GM18951 (cell line): ENCODE measurements around the gene CRACR2A.

Experiments used
- POLR2A ChIP-seq: IDR thresholded peaks from 4 replicates; pipeline ENCODE4 v1.6.1; 2011; ENCODE audit warnings: mild to moderate bottlenecking; ENCODE audit not compliant: insufficient read length, insufficient read depth; ENCODE audit errors: extremely low read depth
- in situ Hi-C: fragments of 300-500 bp; cut with MboI; formaldehyde crosslinking; loops from one replicate; pipeline ENCODE4 v1.12.0; 2022; ENCODE audit warnings: low sequenced_read_pairs, mixed read lengths, inconsistent platforms; ENCODE audit not compliant: unreplicated experiment

The CRACR2A gene

GRCh38 chr12:3746758-3747157, 6.2 kb downstream of the CRACR2A start:
- no peak for TF ChIP-seq POLR2A
- in situ Hi-C loops = no loop called here

- in situ Hi-C loops = no loop called here
- no peak for TF ChIP-seq POLR2A
Measured at GRCh38 chr12:3745152-3745551, 7.8 kb downstream of the CRACR2A start.

DNA sequence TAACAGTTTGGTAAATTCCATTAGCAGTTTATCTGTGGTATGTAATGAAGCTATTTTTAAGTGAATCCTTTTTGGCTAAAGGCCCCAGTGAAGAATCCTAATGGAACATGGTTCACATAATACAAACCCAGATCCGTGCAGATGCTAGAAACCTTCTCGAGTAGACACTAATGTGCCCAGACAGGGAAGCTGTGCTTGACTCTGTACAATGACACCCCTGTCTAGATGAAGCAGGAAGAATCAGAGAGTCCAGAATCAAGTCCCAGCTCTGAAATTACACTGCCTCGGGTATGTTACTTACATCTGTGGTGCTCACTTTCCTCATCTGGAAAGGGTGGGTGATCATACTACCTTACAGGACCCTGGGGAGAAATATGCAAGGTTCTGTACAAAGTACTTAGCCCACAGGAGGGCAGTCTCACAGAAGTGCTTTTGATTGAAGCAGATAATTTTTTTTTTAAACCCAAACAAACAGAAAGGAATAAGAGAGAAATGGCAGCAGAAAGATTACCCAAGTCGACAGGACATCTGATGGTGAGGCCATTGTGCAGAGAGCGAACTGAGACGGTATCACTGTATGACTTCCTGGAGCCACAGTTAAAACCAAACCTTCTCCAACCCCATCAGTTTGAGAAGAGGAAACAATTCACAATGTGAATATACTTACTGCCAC, 8.5 kb downstream of the CRACR2A start:
- TF ChIP-seq POLR2A = no peak
- in situ Hi-C loops = no loop called here

GRCh38 chr12:3743803-3744202, 9.1 kb downstream of the CRACR2A start:
- in situ Hi-C loops = no loop called here
- no peak for TF ChIP-seq POLR2A

DNA sequence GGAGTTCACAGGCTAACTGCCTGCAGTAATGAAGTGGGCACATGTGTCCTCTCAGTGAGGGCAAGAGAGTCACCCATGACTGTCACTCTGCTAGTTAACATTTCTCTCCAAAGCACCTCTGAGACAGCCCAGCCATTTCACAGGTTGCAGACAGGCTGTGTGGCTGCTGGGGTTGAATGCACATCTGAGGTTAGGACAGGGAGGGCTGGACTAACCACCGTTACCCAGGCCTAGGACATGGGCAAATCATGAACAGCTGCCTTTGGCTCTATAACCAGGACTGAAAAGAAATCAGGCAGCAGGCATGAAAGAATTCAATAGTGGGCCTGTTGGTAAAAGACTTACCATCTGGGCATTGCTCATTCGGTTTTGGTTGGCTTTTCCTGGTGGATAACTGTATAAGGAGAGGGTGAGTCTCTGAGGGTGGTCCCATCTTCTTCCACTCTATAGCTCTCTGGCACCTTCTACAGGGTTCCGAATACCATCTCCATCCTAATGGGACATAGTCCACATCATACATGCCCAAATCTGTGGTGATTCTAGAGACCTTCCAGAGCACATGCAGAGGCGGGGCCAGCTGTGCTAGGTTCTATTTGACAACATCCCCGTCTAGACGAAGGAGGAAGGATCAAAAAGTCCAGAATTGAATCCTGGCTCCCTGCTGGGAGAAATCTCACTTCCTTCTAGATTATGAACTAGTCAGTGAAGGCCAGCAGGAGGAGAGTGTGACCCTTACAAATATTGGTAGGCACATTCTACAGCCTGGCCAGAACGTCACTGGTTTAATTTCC, 10.8 kb downstream of the CRACR2A start:
- in situ Hi-C loops = no loop called here
- TF ChIP-seq POLR2A = no peak

DNA sequence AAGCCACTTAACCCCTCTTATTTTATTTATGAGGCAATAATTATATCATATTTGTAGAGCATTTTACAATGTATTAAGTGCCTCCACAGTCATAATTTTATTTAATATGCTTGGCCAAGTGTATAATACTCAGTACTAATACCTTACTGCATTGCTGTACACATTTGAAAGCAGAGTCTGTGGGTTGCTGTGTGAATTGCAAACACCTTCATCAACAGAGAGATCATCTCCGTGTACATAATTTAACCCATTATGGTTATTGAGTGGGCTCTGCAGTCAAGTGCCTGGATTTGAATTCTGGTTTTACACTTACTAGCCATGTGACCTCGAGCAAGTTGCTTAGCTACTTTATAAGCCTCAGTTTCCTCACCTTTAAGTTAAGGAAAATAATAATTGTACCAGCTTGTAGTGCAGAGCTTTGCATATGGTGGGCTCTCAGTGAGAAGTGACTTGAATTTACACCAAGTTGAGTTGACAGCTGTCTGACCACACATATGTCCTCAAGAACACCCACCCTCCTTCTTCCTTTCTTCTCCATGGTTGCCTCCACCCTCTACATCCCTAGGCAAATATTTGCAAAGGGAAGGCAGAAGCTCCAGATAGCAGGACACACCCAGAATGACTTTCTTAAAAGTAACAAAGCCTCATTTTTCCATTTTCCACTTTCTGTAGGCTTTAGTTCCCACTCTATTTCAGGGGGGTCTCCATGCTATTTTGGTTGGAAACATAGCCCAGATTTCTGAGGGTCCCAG, 12.3 kb downstream of the CRACR2A start:
- in situ Hi-C loops = no loop called here
- TF ChIP-seq POLR2A = no peak

DNA sequence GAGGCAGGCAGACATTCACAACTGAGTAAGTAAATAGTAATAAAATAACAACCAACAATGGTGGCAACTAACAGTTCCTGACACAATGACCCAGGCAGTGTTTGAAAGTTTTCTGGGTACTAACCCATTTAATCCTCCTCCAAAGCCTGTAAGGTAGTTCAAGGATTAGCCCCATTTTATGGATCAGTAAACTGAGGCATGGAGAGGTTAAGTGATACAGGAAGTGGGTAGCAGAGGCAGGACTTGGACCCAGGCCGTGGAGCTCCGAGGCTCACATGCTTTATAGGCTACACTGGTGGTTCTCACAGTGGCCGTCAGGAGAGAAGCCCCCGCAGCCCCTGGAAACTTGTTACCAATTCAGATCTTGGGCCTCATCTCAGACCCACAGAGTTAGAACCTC, 17.5 kb downstream of the CRACR2A start:
- no peak for TF ChIP-seq POLR2A
- in situ Hi-C loops = no loop called here

GRCh38 chr12:3732901-3733300, 20.0 kb downstream of the CRACR2A start:
- TF ChIP-seq POLR2A = no peak
- in situ Hi-C loops = no loop called here

- no peak for TF ChIP-seq POLR2A
- in situ Hi-C loops = no loop called here
Measured at GRCh38 chr12:3730111-3730510, 22.8 kb downstream of the CRACR2A start.

GRCh38 chr12:3728686-3729085, 24.2 kb downstream of the CRACR2A start:
- in situ Hi-C loops = no loop called here
- TF ChIP-seq POLR2A = no peak

- in situ Hi-C loops = no loop called here
- TF ChIP-seq POLR2A = no peak
Measured at GRCh38 chr12:3727877-3728632, 24.9 kb downstream of the CRACR2A start.

GRCh38 chr12:3727354-3727753, 25.6 kb downstream of the CRACR2A start:
- in situ Hi-C loops = no loop called here
- no peak for TF ChIP-seq POLR2A

DNA sequence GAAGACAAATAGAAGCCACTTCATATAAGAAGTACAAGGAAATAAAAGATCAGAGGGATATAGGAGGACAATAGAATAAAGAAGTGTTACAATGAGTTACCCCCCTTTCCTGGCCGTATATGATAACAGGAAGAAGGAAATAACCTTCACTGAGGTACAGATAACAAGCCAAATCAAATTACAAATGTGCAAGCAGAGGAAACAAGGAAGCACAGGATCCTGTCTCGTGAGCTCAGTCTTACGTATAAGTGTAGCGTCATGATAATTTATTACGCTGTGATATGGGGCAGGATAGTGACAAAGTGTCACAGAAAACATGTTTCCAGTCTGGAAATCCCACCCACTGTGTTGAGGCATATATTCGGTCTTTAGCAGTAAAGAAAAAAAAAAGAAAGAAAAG, 26.5 kb downstream of the CRACR2A start:
- in situ Hi-C loops = no loop called here
- no peak for TF ChIP-seq POLR2A
